Subcutaneous adipose tissue (tissue), 4 donors: Measurements from ENCODE around the gene HDAC7. TPM values are rescaled to one million over a fixed set of nuclear protein-coding genes. Genes with fewer than 3 reads are reported as not detected.

Experiments
- CTCF ChIP-seq: fragments of 450-650 bp; IDR thresholded peaks from one replicate; pipeline ENCODE4 v1.5.1; 2016; ENCODE audit warnings: low read depth, mild to moderate bottlenecking, control low read depth, antibody characterized with exemption, moderate library complexity
- total RNA-seq, 4 donors: library from RNA; depleted of rRNA; stranded (reverse); fragments of >200 nt; gene quantifications; one replicate each; pipeline ENCODE4 v1.1.0, GENCODE V29; 2016

HDAC7 gene
- total RNA-seq, 4 donors from 2014 or later = 25.8 to 72.9 (median 43.0) TPM

- TF ChIP-seq CTCF = no peak
These were observed 43.2 kb upstream of the HDAC7 start for GRCh38 chr12:47862881-47863280.

GRCh38 chr12:47862167-47862750, 42.6 kb upstream of the HDAC7 start:
- no peak for TF ChIP-seq CTCF

- TF ChIP-seq CTCF = no peak
These were observed 41.2 kb upstream of the HDAC7 start for GRCh38 chr12:47860873-47861272.

GRCh38 chr12:47860279-47860841, 40.7 kb upstream of the HDAC7 start:
- TF ChIP-seq CTCF = no peak

GRCh38 chr12:47858511-47859266, 39.0 kb upstream of the HDAC7 start:
- no peak for TF ChIP-seq CTCF

GRCh38 chr12:47856721-47857575, 37.2 kb upstream of the HDAC7 start:
- TF ChIP-seq CTCF = no peak

GRCh38 chr12:47856094-47856493, 36.4 kb upstream of the HDAC7 start:
- TF ChIP-seq CTCF = no peak
